Measurements from ENCODE around the gene CLPSL1. TPM values are rescaled to one million over a fixed set of nuclear protein-coding genes. Genes with fewer than 3 reads are reported as not detected.
A peak's percentile ranks its signal among the peaks of the same experiment; 100 is the strongest.

CLPSL1 gene
- total and polyA plus RNA-seq, 2 of the 13 experiments (the other 11 are each of a cell fraction or from before 2014, with no cell fraction given) = not detected

GRCh38 chr6:35804996-35805736, 24.3 kb downstream of the CLPSL1 start, which contains the start of gene LHFPL5 (continued):
- TF ChIP-seq HMGXB3 (CRISPR knock-in tag; IDR thresholded peaks at IDR 0.05; ENCODE audit: borderline replicate concordance) = peak; percentile 96
- peak; percentile 99 for TF ChIP-seq MTF2 (CRISPR knock-in tag; IDR thresholded peaks at IDR 0.05; ENCODE audit: borderline replicate concordance)
- TF ChIP-seq ELF4 (CRISPR knock-in tag; IDR thresholded peaks at IDR 0.05; ENCODE audit: borderline replicate concordance) = peak; percentile 88
- TF ChIP-seq HDAC2 (CRISPR knock-in tag; IDR thresholded peaks at IDR 0.05) = peak; percentile 94
- peak; percentile 97 for TF ChIP-seq NFAT5 (CRISPR knock-in tag; IDR thresholded peaks at IDR 0.05)
- no peak for TF ChIP-seq SRSF9 (IDR thresholded peaks at IDR 0.05; ENCODE audit: borderline replicate concordance, insufficient read depth, low read depth, low read length, poor library complexity, severe bottlenecking)
- 0 out of 2 replicates have a peak, but pooled peaks have one; percentile 28 for TF ChIP-seq ZFX (CRISPR knock-in tag; IDR thresholded peaks at IDR 0.05; ENCODE audit: low read depth)
- peak; percentile 95 for TF ChIP-seq SP5 (CRISPR knock-in tag; IDR thresholded peaks at IDR 0.05; ENCODE audit: borderline replicate concordance, low read depth)
- peak; percentile 62; the same call in 1 of the 2 replicates for TF ChIP-seq ZBTB4 (CRISPR knock-in tag; IDR thresholded peaks at IDR 0.05; ENCODE audit: borderline replicate concordance)
- no peak for TF ChIP-seq RFX1 (IDR thresholded peaks at IDR 0.05)
- TF ChIP-seq NFKBIZ (CRISPR knock-in tag; IDR thresholded peaks at IDR 0.05) = peak; percentile 98
- TF ChIP-seq THAP11 (CRISPR knock-in tag; IDR thresholded peaks at IDR 0.05) = peak; percentile 85
- peak; percentile 83 for TF ChIP-seq ZNF263 (CRISPR knock-in tag; IDR thresholded peaks at IDR 0.05)
- TF ChIP-seq DNMT1 (CRISPR knock-in tag; IDR thresholded peaks at IDR 0.05) = peak; percentile 97
- peak; percentile 83 for TF ChIP-seq SOX5 (CRISPR knock-in tag; IDR thresholded peaks at IDR 0.05; ENCODE audit: borderline replicate concordance)
